K562 (cell line): ENCODE measurements around the gene KDM4F. TPM values are rescaled to one million over a fixed set of nuclear protein-coding genes. Genes with fewer than 3 reads are reported as not detected.

Experiments used
- ARNT ChIP-seq, 2 experiments: fragments of 450-650 bp; IDR thresholded peaks; 2 replicates each; pipeline ENCODE4 v1.6.1; 2016; ENCODE audit warnings: mild to moderate bottlenecking in 1 of 2
- ATF1 ChIP-seq, 2 experiments: fragments of 450-650 bp in 1 of 2; IDR thresholded peaks; 2 replicates each; pipeline ENCODE4 v1.6.1; 2016; ENCODE audit warnings: missing compliant biosample characterization in 1 of 2, missing genetic modification characterization in 1 of 2
- CAMTA2 ChIP-seq: fragments of 250-450 bp; sonication (Bioruptor Pico); conservative IDR thresholded peaks from 2 replicates; pipeline ENCODE4 v1.5.1; 2022
- CCAR2 ChIP-seq: fragments of 200-400 bp; formaldehyde crosslinking; IDR thresholded peaks from 2 replicates; pipeline ENCODE4 v1.6.1; 2017; ENCODE audit warnings: mild to moderate bottlenecking, low read depth, low read length
- CTBP1 ChIP-seq: fragments of 450-650 bp; IDR thresholded peaks from 2 replicates; pipeline ENCODE4 v1.6.1; 2016; ENCODE audit warnings: borderline replicate concordance
- EHMT2 ChIP-seq: fragments of 450-650 bp; IDR thresholded peaks from 2 replicates; pipeline ENCODE4 v1.6.1; 2018; ENCODE audit warnings: antibody characterized with exemption
- FOXJ2 ChIP-seq: fragments of 200-800 bp; sonication (Bioruptor generic); IDR thresholded peaks from 2 replicates; pipeline ENCODE4 v1.6.1; 2016; ENCODE audit warnings: missing genetic modification characterization, missing compliant biosample characterization
- HEY1 ChIP-seq: fragments of 250-450 bp; sonication (Bioruptor Pico); IDR thresholded peaks from 2 replicates; pipeline ENCODE4 v1.5.0; 2020; ENCODE audit warnings: mild to moderate bottlenecking, moderate library complexity, borderline replicate concordance
- HLTF ChIP-seq: fragments of 450-650 bp; IDR thresholded peaks from 2 replicates; pipeline ENCODE4 v1.6.1; 2016
- KLF13 ChIP-seq: fragments of 450-650 bp; IDR thresholded peaks from 2 replicates; pipeline ENCODE4 v1.6.1; 2016; ENCODE audit warnings: missing genetic modification characterization, low read depth, mild to moderate bottlenecking, missing compliant biosample characterization, moderate library complexity, borderline replicate concordance
- LARP7 ChIP-seq: fragments of 450-650 bp; IDR thresholded peaks from 2 replicates; pipeline ENCODE4 v1.6.1; 2016
- LEF1 ChIP-seq: fragments of 450-650 bp; IDR thresholded peaks from 2 replicates; pipeline ENCODE4 v1.6.1; 2016; ENCODE audit warnings: mild to moderate bottlenecking
- MAZ ChIP-seq, 2 experiments: fragments of 450-650 bp in 1 of 2; sonication (generic) in 1 of 2; formaldehyde crosslinking; IDR thresholded peaks in 1 of 2; conservative IDR thresholded peaks in 1 of 2; 2 replicates each; pipeline versions ENCODE4 v1.4.0 to v1.5.0; 2020; ENCODE audit warnings: mild to moderate bottlenecking in 1 of 2, missing genetic modification reagents in 1 of 2
- MTF1 ChIP-seq: fragments of 250-450 bp; sonication (Bioruptor Pico); IDR thresholded peaks from 2 replicates; pipeline ENCODE4 v1.9.0; 2021; ENCODE audit warnings: moderate library complexity, mild to moderate bottlenecking, inconsistent platforms, borderline replicate concordance
- NFIC ChIP-seq: fragments of 450-650 bp; IDR thresholded peaks from 2 replicates; pipeline ENCODE4 v1.6.1; 2017; ENCODE audit warnings: mild to moderate bottlenecking, inconsistent platforms
- RFX5 ChIP-seq: IDR thresholded peaks from 2 replicates; pipeline ENCODE4 v1.6.1; 2011; ENCODE audit warnings: low read depth, mild to moderate bottlenecking, improper control_type of control experiment, low read length
- RNF2 ChIP-seq: sonication (generic); IDR thresholded peaks from 2 replicates; pipeline ENCODE4 v1.6.1; 2016
- SRSF9 ChIP-seq: fragments of 200-400 bp; formaldehyde crosslinking; IDR thresholded peaks from 2 replicates; pipeline ENCODE4 v1.6.1; 2017; ENCODE audit warnings: low read depth, low read length, borderline replicate concordance
- ZEB2 ChIP-seq: fragments of 450-650 bp; IDR thresholded peaks from 2 replicates; pipeline ENCODE4 v1.6.1; 2016
- ZFPM2 ChIP-seq: fragments of 250-450 bp; sonication (Bioruptor Pico); IDR thresholded peaks from 2 replicates; pipeline ENCODE4 v1.5.1; 2022; ENCODE audit warnings: mild to moderate bottlenecking
- ZFX ChIP-seq: sonication (generic); formaldehyde crosslinking; IDR thresholded peaks from 2 replicates; pipeline ENCODE4 v1.8.0; 2022; ENCODE audit warnings: mild to moderate bottlenecking, missing genetic modification reagents, moderate library complexity
- ZKSCAN8 ChIP-seq: fragments of 200-800 bp; sonication (Bioruptor generic); IDR thresholded peaks from 2 replicates; pipeline ENCODE4 v1.6.1; 2016; ENCODE audit warnings: missing genetic modification characterization, missing compliant biosample characterization
- ZNF778 ChIP-seq: fragments of 450-650 bp; formaldehyde crosslinking; IDR thresholded peaks from 2 replicates; pipeline ENCODE4 v1.4.0; 2020; ENCODE audit warnings: mild to moderate bottlenecking, moderate library complexity
- ZNF79 ChIP-seq: fragments of 250-450 bp; sonication (Bioruptor Pico); IDR thresholded peaks from 2 replicates; pipeline ENCODE4 v1.4.0; 2020; ENCODE audit warnings: low read depth, mild to moderate bottlenecking, moderate library complexity
- polyA plus RNA-seq, 8 experiments: library from polyadenylated mRNA; depleted of rRNA in 4 of 8; stranded (reverse) in 5 of 8; unstranded in 3 of 8; fragments of >200 nt; fragmentation: Nextera tagmentation in 2 of 8; fragmentation: Illumina TruSeq in 1 of 8; extraction: Ambion mirVana in 2 of 8; extraction: Trizol in 1 of 8; gene quantifications; 2 replicates each; pipeline versions ENCODE4 v1.2.1 to v1.2.3, GENCODE V29; 2011 to 2014; ENCODE audit warnings: inconsistent platforms in 1 of 8, missing spikeins in 1 of 8
- total RNA-seq, 7 experiments: library from RNA; depleted of rRNA in 6 of 7; stranded (reverse); fragments of >200 nt in 6 of 7; fragmentation: Illumina TruSeq in 2 of 7; extraction: Trizol in 2 of 7; gene quantifications; 2 replicates each; pipeline versions ENCODE4 v1.2.1 to v1.2.3, GENCODE V29; 2011 to 2021; ENCODE audit warnings: low replicate concordance in 1 of 7
- TF ChIP-seq, protein P1 (sequence below): fragments of 200-800 bp; sonication (Bioruptor generic); IDR thresholded peaks from 2 replicates; pipeline ENCODE4 v1.6.1; 2017; ENCODE audit warnings: missing genetic modification characterization, missing compliant biosample characterization
- TF ChIP-seq, protein P2 (sequence below): fragments of 250-450 bp; sonication (Bioruptor Pico); IDR thresholded peaks from 2 replicates; pipeline ENCODE4 v1.8.0; 2021; ENCODE audit warnings: borderline replicate concordance, mild to moderate bottlenecking, moderate library complexity; ENCODE audit not compliant: poor library complexity, severe bottlenecking
- TF ChIP-seq, protein P3 (sequence below): fragments of 250-450 bp; sonication (Bioruptor Pico); IDR thresholded peaks from 2 replicates; pipeline ENCODE4 v1.6.1; 2021; ENCODE audit warnings: mild to moderate bottlenecking
- TF ChIP-seq, protein P4 (sequence below): sonication (generic); formaldehyde crosslinking; IDR thresholded peaks from 2 replicates; pipeline ENCODE4 v1.8.0; 2022; ENCODE audit warnings: mild to moderate bottlenecking, missing genetic modification reagents

KDM4F gene
- total and polyA plus RNA-seq, 9 of the 15 experiments (the other 6 are each of a cell fraction or from before 2014, with no cell fraction given) = not detected

DNA sequence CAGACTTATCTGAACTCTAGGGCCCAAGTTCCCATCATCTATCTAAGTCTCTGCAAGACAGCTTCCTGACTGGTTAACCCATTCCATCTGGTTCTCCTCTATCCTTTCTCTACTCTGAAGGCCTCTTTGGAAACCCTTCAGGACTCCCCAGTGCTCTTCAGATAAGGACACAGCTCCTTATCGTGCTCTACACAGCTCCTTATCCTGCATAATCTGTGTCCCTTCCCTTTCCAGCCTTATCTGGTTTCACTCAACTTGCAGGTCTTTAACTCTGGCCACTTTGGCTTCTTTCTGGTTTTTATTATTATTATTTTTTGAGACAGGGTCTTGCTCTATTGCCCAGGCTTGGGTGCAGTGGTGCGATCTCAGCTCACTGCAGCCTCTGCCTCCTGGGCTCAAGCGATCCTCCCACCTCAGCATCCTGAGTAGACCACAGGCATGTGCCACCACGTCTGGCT, 51.0 kb downstream of the KDM4F start (continued):
- TF ChIP-seq, protein P1, sequence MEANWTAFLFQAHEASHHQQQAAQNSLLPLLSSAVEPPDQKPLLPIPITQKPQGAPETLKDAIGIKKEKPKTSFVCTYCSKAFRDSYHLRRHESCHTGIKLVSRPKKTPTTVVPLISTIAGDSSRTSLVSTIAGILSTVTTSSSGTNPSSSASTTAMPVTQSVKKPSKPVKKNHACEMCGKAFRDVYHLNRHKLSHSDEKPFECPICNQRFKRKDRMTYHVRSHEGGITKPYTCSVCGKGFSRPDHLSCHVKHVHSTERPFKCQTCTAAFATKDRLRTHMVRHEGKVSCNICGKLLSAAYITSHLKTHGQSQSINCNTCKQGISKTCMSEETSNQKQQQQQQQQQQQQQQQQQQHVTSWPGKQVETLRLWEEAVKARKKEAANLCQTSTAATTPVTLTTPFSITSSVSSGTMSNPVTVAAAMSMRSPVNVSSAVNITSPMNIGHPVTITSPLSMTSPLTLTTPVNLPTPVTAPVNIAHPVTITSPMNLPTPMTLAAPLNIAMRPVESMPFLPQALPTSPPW (CRISPR knock-in tag) = peak; percentile 52; the same call in 1 of the 2 replicates
- TF ChIP-seq CAMTA2 (CRISPR knock-in tag) = no peak
- TF ChIP-seq ZEB2 = peak; percentile 76; the same call in 1 of the 2 replicates
- TF ChIP-seq SRSF9 = no peak
- TF ChIP-seq MAZ (CRISPR knock-in tag; conservative IDR thresholded peaks at IDR 0.05 in 1 of 2, IDR thresholded peaks at IDR 0.05 in 1 of 2) = peak in 1 of 2 experiments; percentile 41; a peak in 2 of 4 replicates
- TF ChIP-seq ZFX (CRISPR knock-in tag) = peak; percentile 37; the same call in 1 of the 2 replicates
- peak; percentile 93 for TF ChIP-seq EHMT2
- no peak for TF ChIP-seq KLF13 (tag)
- TF ChIP-seq, protein P2, sequence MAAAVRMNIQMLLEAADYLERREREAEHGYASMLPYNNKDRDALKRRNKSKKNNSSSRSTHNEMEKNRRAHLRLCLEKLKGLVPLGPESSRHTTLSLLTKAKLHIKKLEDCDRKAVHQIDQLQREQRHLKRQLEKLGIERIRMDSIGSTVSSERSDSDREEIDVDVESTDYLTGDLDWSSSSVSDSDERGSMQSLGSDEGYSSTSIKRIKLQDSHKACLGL (CRISPR knock-in tag) = no peak
- TF ChIP-seq ZFPM2 (CRISPR knock-in tag) = 0 out of 2 replicates have a peak, but pooled peaks have one; percentile 35
- TF ChIP-seq NFIC = peak; percentile 90
- TF ChIP-seq ZNF79 (CRISPR knock-in tag) = peak; percentile 50; the same call in 1 of the 2 replicates
- no peak for TF ChIP-seq RFX5
- peak; percentile 58; the same call in 1 of the 2 replicates for TF ChIP-seq LEF1
- no peak for TF ChIP-seq ZNF778 (CRISPR knock-in tag)
- peak; percentile 64; the same call in 1 of the 2 replicates for TF ChIP-seq FOXJ2 (tag)
- TF ChIP-seq ARNT (IDR thresholded peaks at IDR 0.05) = peak in 1 of 2 experiments; percentile 54; a peak in 2 of 4 replicates
- TF ChIP-seq CCAR2 = no peak
- peak; percentile 41; the same call in 1 of the 2 replicates for TF ChIP-seq RNF2
- peak; percentile 93 for TF ChIP-seq HEY1 (CRISPR knock-in tag)
- TF ChIP-seq ATF1 (CRISPR knock-in tag; IDR thresholded peaks at IDR 0.05) = no peak
- TF ChIP-seq ATF1 (tag; IDR thresholded peaks at IDR 0.05) = peak; percentile 31; the same call in 1 of the 2 replicates
- peak; percentile 96 for TF ChIP-seq CTBP1
- no peak for TF ChIP-seq MTF1 (CRISPR knock-in tag)
- TF ChIP-seq, protein P3, sequence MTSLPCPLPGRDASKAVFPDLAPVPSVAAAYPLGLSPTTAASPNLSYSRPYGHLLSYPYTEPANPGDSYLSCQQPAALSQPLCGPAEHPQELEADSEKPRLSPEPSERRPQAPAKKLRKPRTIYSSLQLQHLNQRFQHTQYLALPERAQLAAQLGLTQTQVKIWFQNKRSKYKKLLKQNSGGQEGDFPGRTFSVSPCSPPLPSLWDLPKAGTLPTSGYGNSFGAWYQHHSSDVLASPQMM (CRISPR knock-in tag) = no peak
- TF ChIP-seq, protein P4, sequence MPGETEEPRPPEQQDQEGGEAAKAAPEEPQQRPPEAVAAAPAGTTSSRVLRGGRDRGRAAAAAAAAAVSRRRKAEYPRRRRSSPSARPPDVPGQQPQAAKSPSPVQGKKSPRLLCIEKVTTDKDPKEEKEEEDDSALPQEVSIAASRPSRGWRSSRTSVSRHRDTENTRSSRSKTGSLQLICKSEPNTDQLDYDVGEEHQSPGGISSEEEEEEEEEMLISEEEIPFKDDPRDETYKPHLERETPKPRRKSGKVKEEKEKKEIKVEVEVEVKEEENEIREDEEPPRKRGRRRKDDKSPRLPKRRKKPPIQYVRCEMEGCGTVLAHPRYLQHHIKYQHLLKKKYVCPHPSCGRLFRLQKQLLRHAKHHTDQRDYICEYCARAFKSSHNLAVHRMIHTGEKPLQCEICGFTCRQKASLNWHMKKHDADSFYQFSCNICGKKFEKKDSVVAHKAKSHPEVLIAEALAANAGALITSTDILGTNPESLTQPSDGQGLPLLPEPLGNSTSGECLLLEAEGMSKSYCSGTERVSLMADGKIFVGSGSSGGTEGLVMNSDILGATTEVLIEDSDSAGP = no peak
- 0 out of 2 replicates have a peak, but pooled peaks have one; percentile 48 for TF ChIP-seq HLTF
- no peak for TF ChIP-seq LARP7
- no peak for TF ChIP-seq ZKSCAN8
